GM12864 (cell line): ENCODE measurements around the gene GAMT.

Source experiments
- DNase-seq: peaks from one replicate; pipeline ENCODE4 v3.0.0-alpha.2; 2011; ENCODE audit warnings: low read depth
- H3K4me3 ChIP-seq: 2 replicates; pipeline ENCODE4 v1.5.1; 2011; ENCODE audit warnings: mild to moderate bottlenecking, low read depth, low read length, control low read depth
- TF ChIP-seq, protein P1 (sequence below): IDR thresholded peaks from 2 replicates; pipeline ENCODE4 v1.5.1; 2011; ENCODE audit warnings: low read depth, mild to moderate bottlenecking, moderate library complexity, low read length, control low read depth, inconsistent platforms; ENCODE audit errors: missing control alignments

Gene GAMT

DNA sequence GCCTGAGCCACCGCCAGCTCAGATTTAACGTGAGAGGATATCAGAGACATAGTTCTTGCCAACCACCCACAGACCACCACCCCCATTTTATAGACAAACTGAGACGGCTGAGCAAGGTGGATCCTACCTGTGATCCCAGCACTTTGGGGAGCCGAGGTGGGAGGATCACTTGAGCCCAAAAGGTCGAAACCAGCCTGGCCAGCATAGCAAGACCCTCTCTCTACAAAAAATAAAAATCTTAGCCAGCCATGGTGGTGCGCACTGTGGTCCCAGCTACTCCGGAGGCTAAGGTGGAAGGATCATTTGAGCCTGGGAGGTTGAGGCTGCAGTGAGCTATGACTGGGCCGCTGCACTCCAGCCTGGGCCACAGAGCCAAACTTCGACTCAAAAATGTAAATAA, 48.2 kb downstream of the GAMT start:
- no peak overlapping the region for H3K4me3 ChIP-seq
- no peak for DNase-seq
- TF ChIP-seq, protein P1, sequence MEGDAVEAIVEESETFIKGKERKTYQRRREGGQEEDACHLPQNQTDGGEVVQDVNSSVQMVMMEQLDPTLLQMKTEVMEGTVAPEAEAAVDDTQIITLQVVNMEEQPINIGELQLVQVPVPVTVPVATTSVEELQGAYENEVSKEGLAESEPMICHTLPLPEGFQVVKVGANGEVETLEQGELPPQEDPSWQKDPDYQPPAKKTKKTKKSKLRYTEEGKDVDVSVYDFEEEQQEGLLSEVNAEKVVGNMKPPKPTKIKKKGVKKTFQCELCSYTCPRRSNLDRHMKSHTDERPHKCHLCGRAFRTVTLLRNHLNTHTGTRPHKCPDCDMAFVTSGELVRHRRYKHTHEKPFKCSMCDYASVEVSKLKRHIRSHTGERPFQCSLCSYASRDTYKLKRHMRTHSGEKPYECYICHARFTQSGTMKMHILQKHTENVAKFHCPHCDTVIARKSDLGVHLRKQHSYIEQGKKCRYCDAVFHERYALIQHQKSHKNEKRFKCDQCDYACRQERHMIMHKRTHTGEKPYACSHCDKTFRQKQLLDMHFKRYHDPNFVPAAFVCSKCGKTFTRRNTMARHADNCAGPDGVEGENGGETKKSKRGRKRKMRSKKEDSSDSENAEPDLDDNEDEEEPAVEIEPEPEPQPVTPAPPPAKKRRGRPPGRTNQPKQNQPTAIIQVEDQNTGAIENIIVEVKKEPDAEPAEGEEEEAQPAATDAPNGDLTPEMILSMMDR: no peak

DNA sequence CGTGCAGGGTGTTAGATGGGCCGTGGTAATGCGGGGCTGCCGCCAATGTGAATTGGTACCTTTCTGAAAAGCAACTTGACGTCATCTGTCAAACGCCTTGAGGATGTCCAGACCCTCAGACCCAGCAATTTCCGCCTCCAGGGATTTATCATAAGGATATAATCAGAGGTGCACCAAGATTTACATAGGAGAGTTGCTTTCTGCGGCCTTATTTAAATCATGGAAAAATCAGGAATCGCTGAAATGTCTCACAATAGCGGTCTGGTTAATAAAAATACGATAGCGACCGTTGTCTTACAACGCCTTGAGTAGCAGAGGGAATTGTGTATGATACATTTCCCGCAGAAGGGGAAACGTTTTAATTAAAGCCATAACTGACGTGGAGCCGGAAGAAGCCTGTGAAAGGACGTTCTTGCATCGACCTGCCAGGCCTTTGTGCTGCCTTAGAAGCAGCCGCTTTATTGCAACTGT, 49.9 kb downstream of the GAMT start:
- TF ChIP-seq, protein P1: no peak
- no peak overlapping the region for H3K4me3 ChIP-seq
- DNase-seq: no peak

GRCh38 chr19:1350867-1351266, 50.5 kb downstream of the GAMT start:
- H3K4me3 ChIP-seq: no peak overlapping the region
- TF ChIP-seq, protein P1: no peak
- no peak for DNase-seq

DNA sequence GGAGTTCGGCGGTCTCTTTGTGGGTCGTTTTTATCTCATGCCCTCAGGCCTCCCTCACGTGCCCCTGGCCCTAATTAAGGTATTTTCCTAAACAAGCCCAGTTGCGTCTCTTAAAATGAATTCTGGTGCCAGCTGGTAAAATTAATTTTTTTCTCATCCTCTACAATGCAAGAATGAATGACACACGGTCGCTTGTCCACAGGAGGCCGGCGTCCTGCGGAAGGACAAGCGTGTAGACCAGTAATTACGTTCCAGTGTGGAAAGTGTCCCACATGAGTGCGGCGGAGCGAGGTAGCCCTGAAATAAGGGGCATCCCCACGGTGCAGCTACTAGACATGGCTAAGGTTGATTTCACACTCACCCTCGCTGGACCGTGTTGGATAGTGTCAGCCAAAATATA, 52.1 kb downstream of the GAMT start:
- TF ChIP-seq, protein P1: no peak
- DNase-seq: no peak
- no peak overlapping the region for H3K4me3 ChIP-seq
